Uterus (tissue), 4 donors: ENCODE measurements around the gene PRDX2. TPM values are rescaled to one million over a fixed set of nuclear protein-coding genes. Genes with fewer than 3 reads are reported as not detected.

Experiments
- DNase-seq, 2 donors: peaks; one replicate each; pipeline ENCODE4 v3.0.0-alpha.2; 2019 to 2020
- H3K27ac ChIP-seq, 2 donors: fragments of 200-600 bp; sonication (generic); 1 replicate in 1 of 2; 2 replicates in 1 of 2; pipeline ENCODE4 v1.5.1; 2016 to 2018
- H3K27me3 ChIP-seq, 2 donors: fragments of 200-600 bp; sonication (generic); one replicate each; pipeline ENCODE4 v1.5.1; 2018 to 2019; ENCODE audit warnings: control low read depth in 1 of 2
- H3K36me3 ChIP-seq, 2 donors: fragments of 200-600 bp; sonication (generic); one replicate each; pipeline ENCODE4 v1.5.1; 2019; ENCODE audit warnings: control low read depth in 1 of 2
- H3K4me1 ChIP-seq, 2 donors: fragments of 200-600 bp; sonication (generic); one replicate each; pipeline ENCODE4 v1.5.1; 2018 to 2019; ENCODE audit warnings: control low read depth in 1 of 2
- H3K4me3 ChIP-seq, 2 donors: fragments of 200-600 bp; sonication (generic); 1 replicate in 1 of 2; 2 replicates in 1 of 2; pipeline ENCODE4 v1.5.1; 2018 to 2019; ENCODE audit warnings: mild to moderate bottlenecking in 1 of 2
- H3K9me3 ChIP-seq, 2 donors: fragments of 200-600 bp; sonication (generic); one replicate each; pipeline ENCODE4 v1.5.1; 2019; ENCODE audit warnings: control low read depth in 1 of 2
- CTCF ChIP-seq, 4 experiments: fragments of 200-600 bp in 2 of 4; fragments of 450-650 bp in 2 of 4; sonication (generic) in 2 of 4; IDR thresholded peaks; one replicate each; pipeline ENCODE4 v1.5.1; 2016 to 2019; ENCODE audit warnings: antibody characterized with exemption in 4 of 4, mild to moderate bottlenecking in 2 of 4, moderate library complexity in 1 of 4
- POLR2A ChIP-seq, 2 donors: fragments of 450-650 bp; IDR thresholded peaks; one replicate each; pipeline ENCODE4 v1.6.1; 2016; ENCODE audit warnings: antibody characterized with exemption in 2 of 2, mild to moderate bottlenecking in 1 of 2, moderate library complexity in 1 of 2
- intact Hi-C: fragments of 100-400 bp; cut with DNase I; formaldehyde crosslinking; loops from one replicate; pipeline ENCODE4 v1.15.1; 2023; ENCODE audit warnings: low total_unique reads
- total RNA-seq, 4 donors: library from RNA; depleted of rRNA in 3 of 4; stranded (reverse); fragments of >200 nt in 3 of 4; gene quantifications; one replicate each; pipeline versions ENCODE4 v1.1.0 to v1.2.4, GENCODE V29; 2014 to 2023
- donor health status: DM: yes; HTN: yes; CAD: no.

Gene PRDX2
- total RNA-seq, 4 donors from 2014 or later, result 148 to 178 (median 163) TPM

GRCh38 chr19:12804051-12804450 lies 2.5 kb upstream of the PRDX2 start:
- peaks cover 0 to 15% of the 10 kb centered on the region in 2 donors for H3K4me1 ChIP-seq
- no peaks in the 10 kb centered on the region for H3K27me3 ChIP-seq
- no peaks in the 10 kb centered on the region for H3K36me3 ChIP-seq
- TF ChIP-seq POLR2A (IDR thresholded peaks at IDR 0.05) (no peak), CTCF (IDR thresholded peaks at IDR 0.05) (no peak)
- H3K4me3 ChIP-seq, result no peak overlapping the region
- DNase-seq, result no peak
- H3K9me3 ChIP-seq, result no peaks in the 10 kb centered on the region
- intact Hi-C loops, result loop anchor here (5.0 kb wide), 1 partner anchor 37 kb away; no protein-coding TSS in a partner anchor
- no peak overlapping the region for H3K27ac ChIP-seq

- no peaks in the 10 kb centered on the region for H3K36me3 ChIP-seq
- no peak for DNase-seq
- H3K27me3 ChIP-seq, result no peaks in the 10 kb centered on the region
- H3K4me3 ChIP-seq, result peak overlapping the region; percentile 55 to 84
- peaks cover 0 to 15% of the 10 kb centered on the region in 2 donors for H3K4me1 ChIP-seq
- H3K9me3 ChIP-seq, result no peaks in the 10 kb centered on the region
- intact Hi-C loops, result loop anchor here (5.0 kb wide), 1 partner anchor 35 kb away; no protein-coding TSS in a partner anchor
- TF ChIP-seq CTCF (IDR thresholded peaks at IDR 0.05) (no peak), POLR2A (IDR thresholded peaks at IDR 0.05) (no peak)
- H3K27ac ChIP-seq, result peak overlapping the region; percentile 56 to 86
These were observed 887 bp upstream of the PRDX2 start for GRCh38 chr19:12802267-12803106.

- Histone ChIP-seq H3K4me3 (peak overlapping the region; percentile 55 to 84), H3K9me3 (no peaks in the 10 kb centered on the region), H3K4me1 (peaks cover 0 to 8% of the 10 kb centered on the region in 2 donors), H3K27me3 (no peaks in the 10 kb centered on the region), H3K27ac (peak overlapping the region; percentile 56 to 86), H3K36me3 (no peaks in the 10 kb centered on the region)
- TF ChIP-seq CTCF (IDR thresholded peaks at IDR 0.05), result no peak
- TF ChIP-seq POLR2A (IDR thresholded peaks at IDR 0.05), result no peak
- intact Hi-C loops, result loop anchor here (5.0 kb wide), 1 partner anchor 34 kb away; no protein-coding TSS in a partner anchor
- DNase-seq, result no peak
These were observed 606 bp downstream of the PRDX2 start for GRCh38 chr19:12800923-12801465.

- no peak for TF ChIP-seq CTCF (IDR thresholded peaks at IDR 0.05)
- no peak for TF ChIP-seq POLR2A (IDR thresholded peaks at IDR 0.05)
- Histone ChIP-seq H3K4me3 (peak overlapping the region in 1 of 2 donors; percentile 84), H3K27me3 (no peaks in the 10 kb centered on the region), H3K27ac (peak overlapping the region; percentile 56 to 86), H3K36me3 (no peaks in the 10 kb centered on the region), H3K4me1 (peaks cover 0 to 8% of the 10 kb centered on the region in 2 donors), H3K9me3 (no peaks in the 10 kb centered on the region)
- intact Hi-C loops, result loop anchor here (5.0 kb wide), 1 partner anchor 33 kb away; no protein-coding TSS in a partner anchor
- no peak for DNase-seq
These were observed 1.2 kb downstream of the PRDX2 start for GRCh38 chr19:12800466-12800770.
